IMR-90 (cell line): ENCODE data around the gene H2BK1. TPM values are rescaled to one million over a fixed set of nuclear protein-coding genes. Genes with fewer than 3 reads are reported as not detected.

Experiments
- ATAC-seq: fragments of 200-7000 bp; cut with Tn5 transposase; 2 replicates; pipeline ENCODE4 v1.9.1; 2020; ENCODE audit warnings: low read depth, mild to moderate bottlenecking, moderate library complexity
- BruUV-seq: library from RNA; stranded (reverse); fragments of 400-500 nt; replicated peaks from 2 replicates; lab custom pipeline; 2021; lab: Mats Ljungman, UMichigan
- CTCF ChIA-PET: fragments of 300-600 bp; formaldehyde crosslinking; extraction: SDS; loops from one replicate; lab custom pipeline; 2021; ENCODE audit warnings: antibody characterized with exemption; lab: Yijun Ruan, JAX
- POLR2A ChIA-PET: fragments of 300-600 bp; sonication (Branson Sonifier 250); formaldehyde crosslinking; loops from one replicate; lab custom pipeline; 2022; ENCODE audit warnings: antibody characterized with exemption; ENCODE audit not compliant: unreplicated experiment; lab: Charles Lee
- DNase-seq: peaks from one replicate; pipeline ENCODE4 v3.0.0; 2013
- H2AFZ ChIP-seq: replicated peaks from 2 replicates; pipeline ENCODE3; 2013; ENCODE audit warnings: low read length, mild to moderate bottlenecking; ENCODE audit not compliant: poor library complexity
- H2AK5ac ChIP-seq: 2 replicates; pipeline ENCODE4 v1.6.1; 2013; ENCODE audit warnings: low read depth, low read length, inconsistent platforms
- H2AK9ac ChIP-seq: replicated peaks from 2 replicates; pipeline ENCODE3; 2013; ENCODE audit warnings: mild to moderate bottlenecking, low read depth, low read length, moderate library complexity; ENCODE audit not compliant: poor library complexity
- H2BK120ac ChIP-seq: 2 replicates; pipeline ENCODE4 v1.6.1; 2013; ENCODE audit warnings: low read depth, low read length, inconsistent platforms
- H2BK15ac ChIP-seq: 3 replicates; pipeline ENCODE4 v1.6.1; 2013; ENCODE audit warnings: low read depth, low read length, inconsistent platforms
- H2BK20ac ChIP-seq: 2 replicates; pipeline ENCODE4 v1.6.1; 2013; ENCODE audit warnings: low read depth, mild to moderate bottlenecking, inconsistent platforms, low read length, moderate library complexity
- H2BK5ac ChIP-seq: 2 replicates; pipeline ENCODE4 v1.6.1; 2013; ENCODE audit warnings: mild to moderate bottlenecking, low read depth, low read length, inconsistent platforms; ENCODE audit not compliant: poor library complexity, severe bottlenecking
- H3K14ac ChIP-seq: replicated peaks from 2 replicates; pipeline ENCODE4 v1.6.1; 2013; ENCODE audit warnings: low read depth, low read length, inconsistent platforms
- H3K18ac ChIP-seq: 2 replicates; pipeline ENCODE4 v1.6.1; 2013; ENCODE audit warnings: low read depth, low read length, control low read depth
- H3K23ac ChIP-seq: 2 replicates; pipeline ENCODE4 v1.6.1; 2013; ENCODE audit warnings: low read depth, low read length, inconsistent platforms
- H3K27ac ChIP-seq: 2 replicates; pipeline ENCODE4 v1.5.1; 2013; ENCODE audit warnings: mild to moderate bottlenecking, control low read depth, low read length; ENCODE audit not compliant: insufficient read depth
- H3K27me3 ChIP-seq: 2 replicates; pipeline ENCODE4 v1.6.1; 2013; ENCODE audit warnings: low read length; ENCODE audit not compliant: control insufficient read depth, insufficient read depth
- H3K36me3 ChIP-seq: 2 replicates; pipeline ENCODE4 v1.6.1; 2013; ENCODE audit warnings: low read length, mixed read lengths; ENCODE audit not compliant: control insufficient read depth, insufficient read depth
- H3K4ac ChIP-seq: 2 replicates; pipeline ENCODE4 v1.6.1; 2013; ENCODE audit warnings: low read depth, low read length, inconsistent platforms
- H3K4me1 ChIP-seq: 2 replicates; pipeline ENCODE4 v1.6.1; 2013; ENCODE audit warnings: low read length, mixed read lengths; ENCODE audit not compliant: control insufficient read depth, insufficient read depth
- H3K4me2 ChIP-seq: 2 replicates; pipeline ENCODE4 v1.6.1; 2013; ENCODE audit warnings: low read depth, mild to moderate bottlenecking, control low read depth, low read length, moderate library complexity
- H3K4me3 ChIP-seq: 2 replicates; pipeline ENCODE4 v1.5.1; 2013; ENCODE audit warnings: low read depth, mild to moderate bottlenecking, control low read depth, low read length, moderate library complexity; ENCODE audit not compliant: insufficient read depth
- H3K56ac ChIP-seq: 2 replicates; pipeline ENCODE4 v1.6.1; 2013; ENCODE audit warnings: low read length, inconsistent platforms; ENCODE audit not compliant: insufficient read depth; ENCODE audit errors: extremely low read depth
- H3K79me1 ChIP-seq, 2 experiments: 2 replicates each; pipeline ENCODE4 v1.6.1; 2013; ENCODE audit warnings: low read length in 2 of 2, inconsistent platforms in 1 of 2, low read depth in 1 of 2
- H3K9ac ChIP-seq: 2 replicates; pipeline ENCODE4 v1.6.1; 2013; ENCODE audit warnings: low read depth, low read length, control low read depth
- H3K9me1 ChIP-seq: 2 replicates; pipeline ENCODE4 v1.6.1; 2013; ENCODE audit warnings: low read length, inconsistent platforms; ENCODE audit not compliant: insufficient read depth
- H3K9me3 ChIP-seq: 2 replicates; pipeline ENCODE4 v1.6.1; 2013; ENCODE audit warnings: low read length; ENCODE audit not compliant: control insufficient read depth, insufficient read depth
- H4K20me1 ChIP-seq: 2 replicates; pipeline ENCODE4 v1.6.1; 2013; ENCODE audit warnings: low read length, inconsistent platforms; ENCODE audit not compliant: insufficient read depth
- H4K5ac ChIP-seq: 2 replicates; pipeline ENCODE4 v1.6.1; 2013; ENCODE audit warnings: mild to moderate bottlenecking, low read depth, low read length, control low read depth
- H4K8ac ChIP-seq, 2 experiments: 2 replicates each; pipeline ENCODE4 v1.6.1; 2013; ENCODE audit warnings: low read depth in 2 of 2, low read length in 2 of 2, control low read depth in 1 of 2, inconsistent platforms in 1 of 2
- H4K91ac ChIP-seq: 2 replicates; pipeline ENCODE4 v1.6.1; 2013; ENCODE audit warnings: low read depth, low read length, inconsistent platforms; ENCODE audit not compliant: insufficient read depth
- BHLHE40 ChIP-seq: fragments of 150-350 bp; IDR thresholded peaks from 2 replicates; pipeline ENCODE4 v1.6.1; 2016; ENCODE audit warnings: mild to moderate bottlenecking, low read depth, low read length
- CEBPB ChIP-seq: IDR thresholded peaks from 2 replicates; pipeline ENCODE4 v1.6.1; 2012; ENCODE audit warnings: low read depth, low read length, improper control_type of control experiment
- CHD1 ChIP-seq: IDR thresholded peaks from 2 replicates; pipeline ENCODE4 v1.6.1; 2012; ENCODE audit warnings: low read depth, low read length, improper control_type of control experiment
- FOS ChIP-seq: fragments of 150-350 bp; IDR thresholded peaks from 2 replicates; pipeline ENCODE4 v1.6.1; 2016; ENCODE audit warnings: low read depth, low read length
- MAFK ChIP-seq: IDR thresholded peaks from 2 replicates; pipeline ENCODE4 v1.6.1; 2012; ENCODE audit warnings: low read depth, low read length, improper control_type of control experiment
- MAZ ChIP-seq: IDR thresholded peaks from 2 replicates; pipeline ENCODE4 v1.6.1; 2012; ENCODE audit warnings: low read depth, mild to moderate bottlenecking, low read length, improper control_type of control experiment, moderate library complexity, borderline replicate concordance
- MXI1 ChIP-seq: IDR thresholded peaks from 2 replicates; pipeline ENCODE4 v1.6.1; 2012; ENCODE audit warnings: low read depth, mild to moderate bottlenecking, low read length, moderate library complexity, borderline replicate concordance
- NFE2L2 ChIP-seq: fragments of 150-350 bp; IDR thresholded peaks from 2 replicates; pipeline ENCODE4 v1.6.1; 2016; ENCODE audit warnings: low read depth, mild to moderate bottlenecking, low read length
- POLR2A ChIP-seq: IDR thresholded peaks from 2 replicates; pipeline ENCODE4 v1.6.1; 2012; ENCODE audit warnings: mild to moderate bottlenecking, low read depth, low read length
- RAD21 ChIP-seq: IDR thresholded peaks from 2 replicates; pipeline ENCODE4 v1.6.1; 2012; ENCODE audit warnings: low read length, improper control_type of control experiment
- RCOR1 ChIP-seq: IDR thresholded peaks from 2 replicates; pipeline ENCODE4 v1.6.1; 2012; ENCODE audit warnings: mild to moderate bottlenecking, low read length, improper control_type of control experiment; ENCODE audit not compliant: insufficient replicate concordance
- RFX5 ChIP-seq: IDR thresholded peaks from 2 replicates; pipeline ENCODE4 v1.8.0; 2012; ENCODE audit warnings: low read depth, mild to moderate bottlenecking, low read length, moderate library complexity
- SMC3 ChIP-seq: fragments of 150-350 bp; IDR thresholded peaks from 2 replicates; pipeline ENCODE4 v1.6.1; 2016; ENCODE audit warnings: low read depth, mild to moderate bottlenecking, antibody characterized with exemption, low read length, moderate library complexity
- WGBS, 2 experiments: methylation state at CpG; one replicate each; pipeline versions ENCODE4 v1.1.5 to v1.1.7; 2013; ENCODE audit warnings: missing lambda C conversion rate in 2 of 2; ENCODE audit not compliant: insufficient read length in 1 of 2; ENCODE audit errors: extremely low coverage in 2 of 2; 5-methylcytosine and 5-hydroxymethylcytosine counted together
- dilution Hi-C: fragments of 300-500 bp; cut with HindIII; formaldehyde crosslinking; loops from one replicate; pipeline ENCODE4 v1.14.3; 2018; ENCODE audit warnings: low sequenced_read_pairs; ENCODE audit not compliant: unreplicated experiment
- in situ Hi-C: fragments of 300-500 bp; cut with MboI; formaldehyde crosslinking; loops from 3 replicates; pipeline ENCODE4 v1.14.3; 2019; ENCODE audit warnings: low sequenced_read_pairs, inconsistent platforms, mixed read lengths
- intact Hi-C: fragments of 100-400 bp; cut with micrococcal nuclease; formaldehyde crosslinking; loops from 2 replicates; pipeline ENCODE4 v1.10.0; 2022
- polyA plus RNA-seq, 3 experiments: library from polyadenylated mRNA; depleted of rRNA; stranded (reverse); fragments of >200 nt; gene quantifications; 2 replicates each; pipeline ENCODE4 v1.2.3, GENCODE V29; 2012; ENCODE audit warnings: low replicate concordance in 1 of 3
- total RNA-seq: library from RNA; depleted of rRNA; stranded (reverse); fragments of >200 nt; gene quantifications from 2 replicates; pipeline ENCODE4 v1.2.3, GENCODE V29; 2012
- TF ChIP-seq, protein P1 (sequence below): fragments of 150-350 bp; IDR thresholded peaks from 2 replicates; pipeline ENCODE4 v1.6.1; 2017; ENCODE audit warnings: mild to moderate bottlenecking, antibody characterized with exemption, low read length, low read depth
- TF ChIP-seq, protein P2 (sequence below): conservative IDR thresholded peaks from 2 replicates; pipeline ENCODE4 v1.5.1; 2012; ENCODE audit warnings: mild to moderate bottlenecking, low read depth, low read length, improper control_type of control experiment
- TF ChIP-seq, protein P3 (sequence below): fragments of 150-350 bp; IDR thresholded peaks from 2 replicates; pipeline ENCODE4 v1.6.1; 2016; ENCODE audit warnings: low read depth, mild to moderate bottlenecking, low read length, moderate library complexity, borderline replicate concordance

Gene H2BK1
- total and polyA plus RNA-seq, 2 of the 4 experiments (the other 2 are of a cell fraction), result not detected

DNA sequence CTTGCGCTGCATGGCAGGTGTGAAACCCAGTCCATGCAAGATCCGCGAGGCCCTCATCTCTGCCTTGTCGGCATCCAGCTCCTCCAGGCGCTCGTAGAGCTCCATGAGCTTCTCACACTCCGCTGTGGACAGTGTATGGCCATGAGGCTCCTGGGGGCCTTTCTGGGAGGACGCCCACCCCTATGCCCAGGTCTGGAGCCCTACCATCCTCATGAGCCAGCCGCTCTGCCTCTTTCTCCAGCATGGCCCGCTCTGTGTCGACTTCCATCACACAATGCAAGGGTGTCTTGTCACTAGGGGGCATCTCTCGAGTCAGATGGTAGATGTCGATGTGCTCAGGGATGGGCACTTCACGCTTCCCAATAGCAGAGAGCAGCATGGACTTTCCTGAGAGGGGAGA is 13.4 kb upstream of the H2BK1 start:
- WGBS, 2 experiments, result 95% methylated on average over 7 of the region's 14 CpGs; no CpG with 5 or more reads in 1 of the 2 experiments
- Histone ChIP-seq H3K4me1 (peaks cover 7% of the 10 kb centered on the region), H2AK5ac (no peak overlapping the region), H4K8ac (no peak overlapping the region), H3K4me3 (no peak overlapping the region), H3K79me1 (peaks cover 15 to 37% of the 10 kb centered on the region in 2 experiments), H3K4me2 (no peak overlapping the region), H3K27ac (no peak overlapping the region), H3K23ac (no peak overlapping the region), H3K14ac (no peak overlapping the region), H4K91ac (no peak overlapping the region), H4K20me1 (no peaks in the 10 kb centered on the region), H3K9ac (no peak overlapping the region), H3K18ac (no peak overlapping the region), H3K27me3 (no peaks in the 10 kb centered on the region), H3K9me3 (no peaks in the 10 kb centered on the region), H2AFZ (no peak overlapping the region), H2BK15ac (no peak overlapping the region), H2BK120ac (no peak overlapping the region), H2AK9ac (no peak overlapping the region), H2BK20ac (no peak overlapping the region), H3K9me1 (peaks cover 4% of the 10 kb centered on the region), H3K4ac (no peak overlapping the region), H3K56ac (no peak overlapping the region), H4K5ac (no peak overlapping the region), H2BK5ac (no peak overlapping the region), H3K36me3 (peaks cover 43% of the 10 kb centered on the region)
- POLR2A ChIA-PET, result no interaction called here
- intact Hi-C loops, result no loop called here
- CTCF ChIA-PET, result no interaction called here
- DNase-seq, result no peak
- ATAC-seq, result no peak
- BruUV-seq, result no TSS peak
- TF ChIP-seq MXI1, result no peak
- no peak for TF ChIP-seq POLR2A
- TF ChIP-seq BHLHE40, result no peak
- TF ChIP-seq RAD21, result no peak
- TF ChIP-seq MAFK, result no peak
- TF ChIP-seq RCOR1, result no peak
- TF ChIP-seq MAZ, result no peak
- no peak for TF ChIP-seq RFX5
- no peak for TF ChIP-seq CEBPB
- no peak for TF ChIP-seq FOS
- TF ChIP-seq, protein P1, sequence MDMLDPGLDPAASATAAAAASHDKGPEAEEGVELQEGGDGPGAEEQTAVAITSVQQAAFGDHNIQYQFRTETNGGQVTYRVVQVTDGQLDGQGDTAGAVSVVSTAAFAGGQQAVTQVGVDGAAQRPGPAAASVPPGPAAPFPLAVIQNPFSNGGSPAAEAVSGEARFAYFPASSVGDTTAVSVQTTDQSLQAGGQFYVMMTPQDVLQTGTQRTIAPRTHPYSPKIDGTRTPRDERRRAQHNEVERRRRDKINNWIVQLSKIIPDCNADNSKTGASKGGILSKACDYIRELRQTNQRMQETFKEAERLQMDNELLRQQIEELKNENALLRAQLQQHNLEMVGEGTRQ, result no peak
- no peak for TF ChIP-seq SMC3
- TF ChIP-seq CHD1, result no peak
- TF ChIP-seq, protein P2, sequence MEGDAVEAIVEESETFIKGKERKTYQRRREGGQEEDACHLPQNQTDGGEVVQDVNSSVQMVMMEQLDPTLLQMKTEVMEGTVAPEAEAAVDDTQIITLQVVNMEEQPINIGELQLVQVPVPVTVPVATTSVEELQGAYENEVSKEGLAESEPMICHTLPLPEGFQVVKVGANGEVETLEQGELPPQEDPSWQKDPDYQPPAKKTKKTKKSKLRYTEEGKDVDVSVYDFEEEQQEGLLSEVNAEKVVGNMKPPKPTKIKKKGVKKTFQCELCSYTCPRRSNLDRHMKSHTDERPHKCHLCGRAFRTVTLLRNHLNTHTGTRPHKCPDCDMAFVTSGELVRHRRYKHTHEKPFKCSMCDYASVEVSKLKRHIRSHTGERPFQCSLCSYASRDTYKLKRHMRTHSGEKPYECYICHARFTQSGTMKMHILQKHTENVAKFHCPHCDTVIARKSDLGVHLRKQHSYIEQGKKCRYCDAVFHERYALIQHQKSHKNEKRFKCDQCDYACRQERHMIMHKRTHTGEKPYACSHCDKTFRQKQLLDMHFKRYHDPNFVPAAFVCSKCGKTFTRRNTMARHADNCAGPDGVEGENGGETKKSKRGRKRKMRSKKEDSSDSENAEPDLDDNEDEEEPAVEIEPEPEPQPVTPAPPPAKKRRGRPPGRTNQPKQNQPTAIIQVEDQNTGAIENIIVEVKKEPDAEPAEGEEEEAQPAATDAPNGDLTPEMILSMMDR, result no peak
- TF ChIP-seq, protein P3, sequence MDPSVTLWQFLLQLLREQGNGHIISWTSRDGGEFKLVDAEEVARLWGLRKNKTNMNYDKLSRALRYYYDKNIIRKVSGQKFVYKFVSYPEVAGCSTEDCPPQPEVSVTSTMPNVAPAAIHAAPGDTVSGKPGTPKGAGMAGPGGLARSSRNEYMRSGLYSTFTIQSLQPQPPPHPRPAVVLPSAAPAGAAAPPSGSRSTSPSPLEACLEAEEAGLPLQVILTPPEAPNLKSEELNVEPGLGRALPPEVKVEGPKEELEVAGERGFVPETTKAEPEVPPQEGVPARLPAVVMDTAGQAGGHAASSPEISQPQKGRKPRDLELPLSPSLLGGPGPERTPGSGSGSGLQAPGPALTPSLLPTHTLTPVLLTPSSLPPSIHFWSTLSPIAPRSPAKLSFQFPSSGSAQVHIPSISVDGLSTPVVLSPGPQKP, result no peak
- no peak for TF ChIP-seq NFE2L2
- in situ Hi-C loops, result no loop called here
- dilution Hi-C loops, result no loop called here
